Jurkat, Clone E6-1 (cell line): ENCODE measurements around the gene TMPRSS3.

Experiments used
- DNase-seq: peaks from one replicate; pipeline ENCODE4 v3.0.0-alpha.2; 2011; ENCODE audit warnings: low read depth, low spot score
- H3K4me3 ChIP-seq: 2 replicates; pipeline ENCODE4 v1.5.1; 2011; ENCODE audit warnings: mild to moderate bottlenecking, low read length, control low read depth, moderate library complexity

Gene TMPRSS3

DNA sequence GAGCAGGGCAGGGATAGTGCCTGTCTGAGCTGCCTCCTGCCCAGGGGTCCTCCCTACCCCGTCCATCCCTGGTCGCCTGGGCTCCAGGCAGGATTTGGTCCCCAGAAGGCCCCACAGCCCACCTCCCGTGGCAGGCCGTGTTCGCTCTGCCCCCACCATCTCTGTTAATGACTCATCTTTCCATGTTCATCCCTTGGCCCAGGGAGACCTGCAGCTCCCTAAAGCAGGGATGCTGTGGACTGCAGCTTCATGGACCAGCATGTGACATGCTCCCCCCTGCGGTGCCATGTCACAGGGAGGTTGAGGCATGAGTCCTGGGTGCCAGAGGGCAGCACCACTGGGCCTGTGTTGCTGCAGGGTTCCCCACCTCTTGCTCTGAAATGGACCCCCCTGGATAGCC is 34.7 kb upstream of the TMPRSS3 start:
- H3K4me3 ChIP-seq = no peak overlapping the region
- DNase-seq = no peak

DNA sequence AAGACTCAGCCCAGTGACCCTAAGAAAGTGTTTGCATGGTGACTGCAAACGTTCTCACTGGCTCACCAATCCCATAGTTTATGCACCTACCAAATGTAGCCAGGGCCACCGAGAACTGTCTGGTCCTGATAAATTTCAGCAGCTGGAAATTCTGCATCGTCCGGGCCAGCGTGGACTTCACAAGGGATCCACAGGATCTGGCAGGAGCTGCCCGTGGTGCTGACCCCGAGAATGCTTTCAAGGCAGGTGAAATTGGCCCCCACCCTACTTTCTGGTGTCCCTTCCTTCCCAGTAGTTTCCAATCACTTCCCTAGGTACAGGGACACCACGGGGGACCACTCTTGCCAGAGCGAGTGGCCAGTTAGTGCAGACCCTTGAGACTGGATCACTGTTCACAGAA is 34.0 kb upstream of the TMPRSS3 start:
- no peak overlapping the region for H3K4me3 ChIP-seq

DNA sequence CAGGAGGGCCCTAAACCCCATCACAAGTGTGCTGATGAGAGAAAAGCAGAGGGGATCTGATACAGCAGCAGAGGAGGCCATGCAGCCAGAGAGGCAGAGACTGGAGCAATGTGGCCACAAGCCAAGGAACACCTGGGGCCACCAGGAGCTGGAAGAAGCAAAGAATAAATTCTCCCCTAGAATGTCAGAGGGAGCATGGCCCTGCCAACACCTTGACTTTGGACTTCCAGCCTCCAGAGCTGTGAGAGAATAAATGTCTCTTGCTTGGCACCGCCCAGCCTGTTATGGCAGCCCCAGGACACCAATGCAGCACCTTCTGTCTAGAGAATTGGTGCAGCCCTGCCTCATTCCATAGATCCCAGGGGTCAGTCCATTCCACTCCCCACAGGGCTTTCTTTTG is 33.2 kb upstream of the TMPRSS3 start:
- no peak overlapping the region for H3K4me3 ChIP-seq
- DNase-seq = no peak

More for the DNA sequence above, 34.0 kb upstream of the TMPRSS3 start:
- no peak for DNase-seq

DNA sequence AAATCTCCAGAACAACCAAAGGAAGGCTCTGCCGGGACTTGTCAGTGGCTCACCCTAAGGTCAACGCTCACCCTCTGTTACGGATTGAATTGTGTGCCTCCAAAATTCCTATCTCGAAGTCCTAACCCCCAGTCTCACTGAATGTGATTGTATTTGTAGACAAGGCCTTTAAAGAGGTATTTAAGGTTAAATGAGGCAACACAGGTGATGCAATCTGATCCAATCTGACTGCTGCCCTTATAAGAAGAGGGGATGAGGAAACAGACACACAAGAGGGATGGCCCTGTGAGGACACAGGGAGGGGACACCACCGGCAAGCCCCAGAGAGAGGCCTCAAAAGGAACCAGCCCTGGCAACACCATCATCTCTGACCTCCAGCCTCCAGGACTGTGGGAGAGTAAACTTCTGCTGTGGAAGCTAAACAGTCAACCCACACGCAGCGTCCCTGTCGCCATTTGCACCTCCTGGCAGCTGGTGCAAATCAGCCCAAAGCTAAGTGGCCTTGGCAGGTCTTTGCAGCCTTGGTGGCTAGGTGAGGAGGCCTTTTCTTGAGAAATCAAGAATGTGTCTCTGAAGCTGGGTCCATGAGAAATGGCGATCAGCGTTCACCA is 32.1 kb upstream of the TMPRSS3 start:
- DNase-seq = no peak
- no peak overlapping the region for H3K4me3 ChIP-seq

DNA sequence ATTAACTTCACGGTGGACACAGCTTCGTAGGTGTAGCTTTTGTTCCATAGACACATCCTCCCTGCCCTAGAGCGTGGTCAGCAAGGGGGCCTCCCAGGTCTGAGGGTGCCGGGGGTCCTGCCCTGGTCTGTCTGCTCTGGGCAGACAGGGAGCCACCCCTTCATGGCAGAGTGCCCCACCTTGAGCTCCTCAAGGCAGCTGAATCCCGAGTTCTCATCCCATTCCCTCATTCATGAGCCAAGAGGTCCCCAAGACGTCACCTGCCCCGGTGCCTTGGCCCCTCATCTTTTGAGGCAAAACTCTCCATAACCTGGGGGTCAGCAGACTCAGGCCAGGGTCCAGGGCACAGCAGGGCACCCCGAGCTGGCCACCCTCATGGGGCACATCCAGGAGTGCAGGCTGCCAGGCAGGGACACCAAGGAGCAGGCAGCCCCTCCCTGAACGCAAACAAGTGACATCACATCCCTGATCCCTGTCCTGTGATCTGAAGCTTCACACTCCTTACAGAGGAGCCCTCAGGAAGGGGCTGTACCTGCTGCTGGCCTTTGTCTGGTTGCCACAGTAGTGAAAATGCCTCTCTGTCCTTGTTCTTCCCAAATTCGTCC is 31.1 kb upstream of the TMPRSS3 start:
- no peak overlapping the region for H3K4me3 ChIP-seq
- DNase-seq = no peak

DNA sequence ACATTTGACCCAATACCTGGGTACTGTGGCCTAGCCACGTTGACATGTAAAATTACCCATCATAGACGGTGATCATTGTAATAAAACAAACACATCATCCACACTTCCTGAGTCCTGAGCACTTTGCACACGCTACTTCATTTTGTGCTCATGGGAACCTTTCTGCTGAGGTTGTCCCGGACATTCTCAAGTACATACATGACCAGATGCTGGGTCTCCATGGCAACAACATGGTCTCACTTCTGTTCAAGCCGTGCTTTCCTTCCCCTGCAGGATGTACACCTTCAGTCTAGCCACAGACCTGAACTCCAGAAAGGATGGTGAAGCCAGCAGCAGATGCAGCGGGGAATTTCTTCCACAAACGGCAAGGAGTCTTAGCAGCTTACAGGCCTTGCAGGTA is 30.6 kb upstream of the TMPRSS3 start:
- DNase-seq = no peak
- H3K4me3 ChIP-seq = no peak overlapping the region

DNA sequence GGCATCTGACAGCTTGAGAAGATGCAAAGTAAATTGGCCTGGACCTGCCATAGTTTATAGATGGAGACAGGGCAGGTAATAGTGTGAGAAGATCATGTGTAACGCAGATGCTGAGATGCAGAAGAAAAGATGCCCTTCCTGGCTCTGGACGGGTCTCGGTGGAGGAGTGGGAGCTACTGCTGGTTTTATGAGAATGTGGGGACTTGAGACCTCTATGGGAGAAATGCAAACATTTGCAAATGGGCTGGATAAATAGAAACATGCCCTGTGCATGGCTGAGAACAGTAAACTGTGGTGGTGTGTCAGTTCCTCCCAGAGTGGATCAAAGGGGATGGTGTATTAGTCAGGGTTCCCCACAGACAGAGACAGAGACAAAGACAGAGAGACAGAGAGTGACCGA is 29.7 kb upstream of the TMPRSS3 start:
- peak; percentile 54 for DNase-seq
- H3K4me3 ChIP-seq = peak overlapping the region; percentile 33

DNA sequence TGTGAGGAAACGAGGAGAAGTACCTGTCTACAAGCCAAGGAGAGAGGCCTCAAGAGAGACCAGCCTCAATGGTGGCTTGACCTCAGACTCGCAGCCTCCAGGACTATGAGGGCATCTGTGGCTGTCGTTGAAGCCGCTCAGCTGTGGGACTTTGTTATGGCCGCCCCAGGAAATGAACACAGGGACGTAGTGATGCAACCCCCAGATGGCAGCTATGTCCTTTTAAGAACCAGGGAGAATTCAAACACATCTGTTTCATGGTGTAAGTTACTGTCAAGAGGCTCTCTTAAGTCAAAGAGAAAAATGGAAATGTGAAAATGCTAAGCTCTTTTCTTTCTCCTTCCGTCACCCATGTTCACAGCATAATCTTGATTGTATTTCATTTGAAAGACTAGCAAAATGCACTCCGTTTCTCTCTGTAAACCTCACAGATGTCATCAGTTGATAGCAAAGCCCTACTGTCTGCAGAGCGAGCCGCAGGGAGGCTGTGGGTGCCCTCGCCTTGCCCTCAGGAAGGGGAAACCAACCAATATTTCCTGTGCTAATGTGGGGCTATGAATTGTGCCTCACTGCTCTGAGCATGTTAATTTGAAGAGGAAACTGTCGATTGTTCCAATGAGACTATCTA is 29.2 kb upstream of the TMPRSS3 start:
- DNase-seq = peak; percentile 97
- H3K4me3 ChIP-seq = peak overlapping the region; percentile 44

DNA sequence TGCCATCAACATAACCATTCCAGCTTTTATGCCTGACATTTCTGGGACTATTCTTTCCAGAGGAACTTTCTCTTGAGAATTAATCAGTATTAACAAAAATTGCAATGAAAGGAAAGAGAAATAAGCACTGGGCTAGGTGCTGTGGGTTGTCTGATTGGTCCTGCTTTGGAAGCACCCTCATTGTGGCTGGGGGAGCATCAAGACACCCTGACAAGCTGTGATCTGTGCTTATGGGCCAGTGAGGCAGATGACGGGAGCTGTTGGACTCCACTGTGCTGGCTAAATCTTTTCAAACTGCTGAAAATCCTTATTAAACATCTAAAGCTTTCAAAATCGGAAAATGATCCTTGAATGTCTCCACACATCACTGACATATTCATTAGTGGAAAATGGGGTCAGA is 27.8 kb upstream of the TMPRSS3 start:
- no peak overlapping the region for H3K4me3 ChIP-seq
- DNase-seq = no peak

DNA sequence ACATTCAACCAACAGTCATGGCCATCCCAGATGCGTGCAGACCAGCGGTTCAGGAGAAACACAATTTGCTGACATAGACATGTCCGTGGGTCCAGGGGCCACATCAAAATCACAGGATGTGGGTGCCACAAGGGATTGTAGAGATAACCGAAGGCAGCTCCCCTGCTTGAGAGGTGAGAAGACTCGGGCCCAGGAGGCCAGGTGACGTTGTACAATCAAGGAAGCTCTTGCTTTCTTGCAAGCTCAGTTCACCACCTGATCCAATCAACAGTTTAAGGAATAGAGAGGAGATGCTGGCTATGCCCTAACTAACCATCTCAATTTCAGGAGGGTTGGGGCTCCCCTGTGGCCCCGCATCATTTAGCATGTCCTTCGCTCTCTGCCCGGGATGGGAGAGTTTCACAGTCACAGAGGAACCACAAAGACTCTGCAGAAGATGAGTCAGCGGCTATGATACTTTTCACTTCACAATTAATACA is 27.4 kb upstream of the TMPRSS3 start:
- peak overlapping the region; percentile 7; the same call in 1 of the 2 replicates for H3K4me3 ChIP-seq
- DNase-seq = peak; percentile 80

DNA sequence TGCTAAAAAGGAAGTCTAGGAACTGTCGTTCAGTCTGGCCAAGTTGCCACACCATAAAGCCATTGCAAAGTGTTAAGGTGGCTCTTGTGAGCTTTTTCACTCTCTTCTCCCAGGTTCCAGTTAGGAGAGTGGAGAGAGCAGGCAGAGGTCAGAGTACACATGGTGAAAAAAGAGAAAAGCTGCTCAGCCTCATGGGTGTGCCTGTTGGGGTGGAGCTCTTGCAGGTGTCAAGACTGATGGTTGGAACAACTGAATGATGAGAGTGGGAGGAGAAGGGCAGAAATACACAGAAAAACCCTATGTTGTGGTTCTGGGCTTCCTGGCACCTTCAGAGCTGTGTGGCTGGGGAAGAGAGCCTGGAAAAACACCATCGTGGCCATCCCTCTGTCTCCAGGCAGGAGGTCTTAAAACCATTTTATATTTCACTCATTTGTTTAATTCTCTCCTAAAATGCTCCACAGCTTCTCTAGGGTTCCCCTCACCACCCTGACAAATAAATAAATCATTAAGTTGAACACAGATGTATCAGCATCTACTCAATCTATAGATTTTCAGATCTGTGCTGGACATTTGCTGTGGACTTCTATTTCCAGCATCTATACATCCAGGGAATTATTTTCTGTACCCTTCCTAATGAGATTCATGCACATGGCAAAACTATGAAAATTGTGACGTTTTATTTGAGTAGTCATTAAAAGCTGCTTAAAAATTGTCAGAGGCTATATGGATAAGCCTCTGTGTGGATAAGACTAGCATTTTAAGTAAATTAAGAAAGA is 25.4 kb upstream of the TMPRSS3 start:
- no peak overlapping the region for H3K4me3 ChIP-seq
- peak; percentile 87 for DNase-seq

DNA sequence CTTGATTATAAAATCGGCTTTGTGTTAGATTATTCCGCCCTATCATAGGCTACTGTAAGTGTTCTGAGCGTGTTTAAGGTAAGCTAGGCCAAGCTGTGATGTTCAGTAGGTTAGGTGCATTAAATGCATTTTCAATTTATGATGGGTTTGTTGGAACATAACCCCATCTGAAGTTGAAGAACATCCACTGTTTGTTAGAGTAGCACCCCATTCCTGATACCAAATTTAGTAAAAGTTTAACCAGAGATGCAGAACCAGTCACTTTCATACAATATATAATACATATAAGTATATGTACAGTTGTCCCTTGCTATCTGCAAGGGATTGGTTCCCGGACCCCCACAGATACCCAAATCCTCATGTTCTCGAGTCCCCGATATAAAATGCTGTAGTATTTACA is 24.0 kb upstream of the TMPRSS3 start:
- no peak overlapping the region for H3K4me3 ChIP-seq
- DNase-seq = no peak

DNA sequence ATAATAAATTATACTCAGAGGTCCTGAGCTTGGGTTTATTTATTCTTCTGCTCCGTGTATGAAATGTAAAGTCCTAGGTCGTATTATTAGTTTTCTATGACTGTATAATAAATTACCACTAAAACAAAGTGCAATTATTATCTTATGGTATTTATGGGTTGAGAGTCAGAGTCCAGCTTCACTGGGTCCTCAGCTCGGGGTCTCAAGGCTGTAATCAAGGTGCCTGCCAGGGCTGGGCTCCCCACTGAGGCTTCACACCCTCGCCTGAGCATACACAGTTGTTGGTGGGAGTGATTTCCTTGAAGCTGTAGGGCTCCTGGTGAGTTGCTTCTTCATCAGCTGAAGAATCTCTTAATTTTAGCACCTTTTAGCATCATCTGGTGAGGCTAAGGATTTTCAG is 23.0 kb upstream of the TMPRSS3 start:
- no peak for DNase-seq
- H3K4me3 ChIP-seq = no peak overlapping the region

DNA sequence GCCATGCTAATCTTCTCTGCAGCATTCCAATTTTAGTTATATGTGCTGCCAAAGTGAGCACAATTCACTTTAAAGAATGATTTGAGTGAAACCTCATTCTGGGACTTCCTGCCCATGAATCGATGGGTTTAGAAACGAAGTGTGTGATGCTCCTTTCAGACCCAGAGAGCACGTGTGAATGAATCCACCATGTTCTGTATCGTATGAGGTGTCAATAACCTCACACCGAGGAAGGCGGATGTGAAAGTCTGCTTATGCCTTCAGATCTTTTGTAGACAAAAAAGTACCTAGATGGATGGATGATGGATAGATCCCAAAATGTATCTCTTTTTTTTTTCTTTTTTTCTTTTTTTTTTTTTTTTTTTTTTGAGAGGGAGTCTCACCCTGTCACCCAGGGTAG is 21.7 kb upstream of the TMPRSS3 start:
- H3K4me3 ChIP-seq = no peak overlapping the region
- DNase-seq = no peak

DNA sequence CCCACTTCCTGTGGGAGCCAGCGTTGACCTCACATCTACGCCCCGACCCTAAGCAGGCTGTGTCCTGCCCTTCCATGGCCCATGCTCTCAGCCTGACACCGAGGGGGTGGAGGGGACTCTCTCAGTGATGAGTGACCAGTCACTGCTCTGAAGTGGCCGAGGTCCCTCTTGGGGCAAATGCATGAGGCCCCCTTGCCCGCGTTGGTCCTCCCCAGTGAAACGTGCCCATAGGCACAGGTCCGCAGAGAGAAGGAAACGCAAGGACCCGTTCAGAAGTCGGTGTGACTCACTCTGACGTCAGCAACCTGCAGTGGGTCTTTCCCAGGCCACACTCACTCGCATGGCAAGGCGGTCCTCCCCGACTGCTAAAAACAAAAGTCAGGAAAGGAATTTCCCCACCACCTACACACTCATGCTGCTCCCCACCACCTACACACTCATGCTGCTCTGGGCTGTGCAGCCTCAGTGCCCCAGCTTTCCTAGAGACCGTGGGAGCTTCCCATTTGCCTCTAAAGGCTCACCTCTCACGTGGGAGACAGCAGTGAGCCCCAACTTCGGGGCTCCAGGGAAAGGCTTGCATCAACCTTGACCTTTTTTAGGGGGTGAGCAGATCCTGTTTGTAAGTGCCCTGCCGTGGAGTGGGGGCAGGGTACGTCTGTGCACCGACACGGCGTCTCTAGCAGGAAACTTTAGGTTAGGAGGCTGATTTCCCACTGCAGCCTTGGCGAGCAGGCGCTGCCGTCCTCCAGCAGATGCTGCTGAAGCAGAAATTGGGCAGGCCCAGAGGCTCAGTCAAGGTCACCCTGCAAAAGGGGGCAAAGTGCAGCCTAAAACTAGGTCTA is 19.3 kb upstream of the TMPRSS3 start:
- no peak overlapping the region for H3K4me3 ChIP-seq
- DNase-seq = no peak

DNA sequence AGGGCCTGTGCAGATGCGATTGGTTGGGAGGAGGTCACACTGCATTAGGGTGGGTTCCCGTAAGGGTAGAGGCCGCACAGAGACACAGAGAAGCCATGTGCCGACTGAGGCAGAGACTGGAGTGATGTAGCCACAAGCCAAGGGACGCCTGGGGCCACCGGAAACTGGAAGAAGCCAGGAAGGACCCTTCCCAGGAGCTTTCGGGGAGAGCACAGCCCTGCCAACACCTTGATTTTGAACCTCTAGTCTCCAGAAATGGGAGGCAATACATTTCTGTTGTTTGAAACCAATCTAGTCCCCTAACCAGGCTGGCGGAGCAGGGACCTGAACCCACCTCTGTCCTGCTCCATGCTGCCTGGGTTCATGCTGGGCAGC is 18.7 kb upstream of the TMPRSS3 start:
- no peak for DNase-seq
- no peak overlapping the region for H3K4me3 ChIP-seq

DNA sequence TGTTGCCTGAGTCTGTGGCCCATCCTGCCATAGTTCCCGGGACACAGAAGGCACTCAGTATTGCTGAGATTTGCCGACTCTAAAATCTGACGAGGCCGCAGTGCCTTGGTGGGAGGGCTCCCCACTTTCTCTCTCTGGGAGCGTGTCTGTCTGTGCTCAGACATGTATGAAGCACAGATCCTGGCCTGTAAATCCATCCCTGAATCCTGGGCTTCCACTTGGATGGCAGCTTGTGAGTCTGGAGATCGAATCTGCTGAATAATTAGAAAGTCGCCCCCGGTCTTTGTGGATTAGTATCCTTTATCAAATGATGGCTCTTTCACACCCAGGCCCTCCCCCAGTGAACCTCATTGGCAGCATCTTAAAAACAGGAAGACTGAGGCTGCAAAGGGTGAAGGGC is 18.2 kb upstream of the TMPRSS3 start:
- no peak overlapping the region for H3K4me3 ChIP-seq
- no peak for DNase-seq

DNA sequence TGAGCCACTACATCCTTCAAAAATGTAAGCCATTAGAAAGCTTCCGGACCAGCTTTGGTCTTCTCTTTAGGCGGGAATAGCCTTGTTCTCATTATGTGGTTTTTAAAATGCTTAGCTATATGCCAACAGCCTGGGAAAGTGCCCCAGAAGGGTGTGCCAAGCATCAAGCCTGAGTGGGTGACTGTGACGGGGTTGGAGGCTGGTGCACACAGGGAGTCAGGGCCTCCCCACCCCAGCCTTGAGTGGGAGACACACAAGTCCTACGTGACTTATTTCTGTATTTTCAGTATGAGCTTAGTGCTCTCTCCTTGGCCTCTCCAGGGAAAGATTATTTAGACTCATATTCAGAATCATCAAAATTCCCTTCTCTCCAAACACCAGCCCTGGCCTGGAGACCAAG is 17.6 kb upstream of the TMPRSS3 start:
- no peak overlapping the region for H3K4me3 ChIP-seq
- no peak for DNase-seq

DNA sequence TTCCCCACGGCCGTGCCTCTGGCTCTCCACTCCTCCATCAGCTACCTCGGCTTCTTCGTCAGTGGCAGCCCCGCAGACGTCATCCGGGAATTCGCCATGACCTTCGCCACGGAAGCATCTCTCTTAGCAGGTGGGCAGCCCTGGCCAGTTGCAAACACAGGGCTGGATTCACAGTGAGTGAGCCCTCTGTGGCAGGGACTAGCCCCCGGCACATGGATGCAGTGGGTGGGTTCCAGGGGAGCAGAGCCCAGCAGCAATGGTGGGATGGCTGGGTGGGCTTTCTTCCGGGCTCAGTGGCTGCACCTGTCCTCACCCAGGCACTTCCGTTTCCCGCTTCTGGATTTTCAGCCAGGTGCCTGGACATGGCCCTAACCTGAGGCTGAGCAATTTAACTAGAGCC is 17.2 kb upstream of the TMPRSS3 start:
- no peak overlapping the region for H3K4me3 ChIP-seq
- DNase-seq = no peak
